AML-193 (cell line): Measurements from ENCODE around the gene C1orf74.

Source experiments
- DNase-seq, 2 experiments: peaks; one replicate each; lab custom pipeline; 2025; lab: John Stamatoyannopoulos, UW

Gene C1orf74

GRCh38 chr1:209769971-209770370 lies 14.4 kb downstream of the C1orf74 start:
- DNase-seq = peak; percentile 43

GRCh38 chr1:209769171-209769904 lies 15.0 kb downstream of the C1orf74 start:
- DNase-seq = peak; percentile 80 to 84

- DNase-seq = peak; percentile 56 to 69
These were observed 16.0 kb downstream of the C1orf74 start for GRCh38 chr1:209768354-209768774.

- DNase-seq = peak; percentile 55 to 63
These were observed 16.7 kb downstream of the C1orf74 start for GRCh38 chr1:209767706-209768105.

DNA sequence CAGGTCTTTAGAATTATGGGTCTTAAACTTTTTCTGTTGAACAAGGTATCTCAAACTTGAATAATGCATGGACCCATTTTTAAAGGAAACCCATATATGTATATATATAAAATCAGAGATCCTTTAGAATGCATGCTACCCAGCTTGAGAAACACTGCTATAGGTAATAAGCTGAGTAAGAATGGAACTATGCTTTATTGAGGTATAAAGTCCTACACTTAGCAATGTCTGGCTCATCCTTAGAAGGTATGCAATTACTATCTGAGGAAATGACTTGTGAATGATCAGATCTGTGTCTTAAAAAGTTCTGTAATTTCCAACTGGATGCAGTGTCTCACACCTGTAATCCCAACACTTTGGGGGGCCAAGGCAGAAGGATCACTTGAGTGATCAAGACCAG lies 17.3 kb downstream of the C1orf74 start:
- no peak for DNase-seq

- DNase-seq = peak; percentile 34 to 65
These were observed 18.3 kb downstream of the C1orf74 start for GRCh38 chr1:209766051-209766450.

- DNase-seq = no peak
These were observed 23.2 kb downstream of the C1orf74 start for GRCh38 chr1:209761011-209761635.

DNA sequence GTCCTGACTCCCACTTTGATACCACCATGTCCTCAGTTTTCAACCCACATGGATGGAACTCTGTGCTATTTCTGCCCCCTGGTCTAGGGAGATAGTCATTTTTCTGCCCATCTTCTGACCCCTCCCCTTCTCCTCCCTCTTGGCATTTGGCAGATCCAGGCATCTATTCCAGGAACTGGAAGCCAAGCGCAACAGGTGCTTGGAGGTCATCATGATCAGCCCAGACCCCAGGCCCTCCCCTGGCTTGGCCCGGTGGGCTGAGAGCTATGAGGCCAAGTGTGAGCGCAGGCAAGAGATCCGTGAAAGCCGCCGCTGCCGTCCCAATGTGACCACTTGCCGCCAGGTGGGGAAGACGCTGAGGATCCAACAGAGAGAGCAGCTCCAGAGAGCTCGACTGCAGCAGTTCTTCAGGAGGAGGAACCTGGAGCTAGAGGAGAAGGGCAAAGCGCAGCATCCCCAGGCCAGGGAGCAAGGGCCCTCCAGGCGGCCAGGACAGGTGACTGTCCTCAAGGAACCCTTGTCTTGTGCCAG lies 24.5 kb downstream of the C1orf74 start:
- DNase-seq = no peak

- no peak for DNase-seq
These were observed 26.0 kb downstream of the C1orf74 start for GRCh38 chr1:209758400-209758799.

GRCh38 chr1:209756615-209757445 lies 27.5 kb downstream of the C1orf74 start:
- peak; percentile 81 to 83 for DNase-seq

DNA sequence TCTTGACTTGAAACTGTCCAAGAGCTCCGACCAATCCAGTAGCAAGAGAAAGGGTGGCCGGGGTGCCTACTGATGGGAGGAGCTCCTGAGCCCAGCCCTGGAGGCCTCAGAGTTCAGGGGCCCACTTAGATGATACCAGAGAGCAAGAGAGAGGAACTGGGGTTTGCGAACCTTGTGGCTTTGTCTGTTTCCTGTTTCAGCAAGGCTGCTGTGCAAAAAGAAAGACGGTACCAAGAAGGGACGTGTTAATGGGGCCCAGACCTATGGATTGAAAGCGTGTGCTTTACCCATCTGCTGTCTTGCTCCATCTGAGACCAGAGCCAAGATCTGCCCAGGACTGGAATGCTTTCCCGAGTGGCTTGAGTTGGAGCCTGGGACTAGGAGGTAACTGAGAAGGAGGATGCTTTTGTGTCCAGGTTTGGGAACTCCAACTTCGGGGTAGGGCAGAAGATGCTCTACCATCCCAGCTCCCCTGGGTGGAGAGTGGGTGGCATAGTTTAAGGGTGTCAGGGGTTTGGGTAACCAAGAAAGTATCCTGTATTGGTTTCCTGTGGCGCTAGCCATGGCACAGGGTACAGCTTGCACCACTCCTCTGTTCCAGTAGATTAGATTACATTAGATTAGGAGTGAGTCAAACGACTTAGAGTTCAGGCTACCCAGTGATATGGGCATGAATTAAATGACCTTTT lies 28.3 kb downstream of the C1orf74 start, which contains the start of gene TRAF3IP3:
Gene TRAF3IP3 (plus strand): TSS at position 128 of the 689 bp plus-strand sequence. CDS start 3,987 bp downstream, outside the sequence.
- DNase-seq = peak; percentile 92 to 96

DNA sequence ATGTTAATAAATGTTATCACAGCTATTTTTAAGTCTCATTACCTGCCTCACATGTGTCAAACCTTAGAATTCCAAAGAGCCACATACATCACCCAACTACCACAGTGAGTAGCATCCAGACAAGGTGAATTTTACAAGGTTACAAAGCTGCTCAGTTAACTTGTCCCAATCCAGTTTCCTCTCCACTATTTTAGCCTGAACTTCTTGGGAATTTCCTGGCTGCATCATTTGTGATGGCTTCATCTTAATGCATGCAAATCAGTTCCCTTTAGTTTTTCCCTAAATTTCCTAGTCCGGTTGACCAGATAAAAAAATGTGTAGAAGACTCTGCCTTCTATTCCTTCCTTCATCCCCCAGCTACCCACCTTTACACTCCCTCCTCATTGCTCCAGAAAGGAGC lies 29.1 kb downstream of the C1orf74 start:
- no peak for DNase-seq

DNA sequence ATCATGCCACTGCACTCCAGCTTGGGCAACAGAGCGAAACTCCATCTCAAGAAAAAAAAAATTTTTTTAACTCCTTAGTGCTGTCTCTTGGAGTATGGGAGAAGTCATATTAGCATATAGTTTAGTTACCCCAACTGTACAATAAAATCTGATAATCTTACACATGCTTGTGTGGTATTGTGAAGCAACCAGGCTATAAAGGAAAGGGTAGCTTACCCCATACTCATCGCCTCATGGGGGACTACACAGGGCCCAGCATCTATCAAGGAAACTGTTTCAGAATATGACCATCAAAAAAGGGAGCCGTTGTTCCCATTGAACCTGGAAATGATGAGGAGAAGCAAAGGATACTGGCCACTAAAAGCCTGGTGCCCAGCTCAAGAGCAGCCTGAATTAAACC lies 31.5 kb downstream of the C1orf74 start:
- no peak for DNase-seq

DNA sequence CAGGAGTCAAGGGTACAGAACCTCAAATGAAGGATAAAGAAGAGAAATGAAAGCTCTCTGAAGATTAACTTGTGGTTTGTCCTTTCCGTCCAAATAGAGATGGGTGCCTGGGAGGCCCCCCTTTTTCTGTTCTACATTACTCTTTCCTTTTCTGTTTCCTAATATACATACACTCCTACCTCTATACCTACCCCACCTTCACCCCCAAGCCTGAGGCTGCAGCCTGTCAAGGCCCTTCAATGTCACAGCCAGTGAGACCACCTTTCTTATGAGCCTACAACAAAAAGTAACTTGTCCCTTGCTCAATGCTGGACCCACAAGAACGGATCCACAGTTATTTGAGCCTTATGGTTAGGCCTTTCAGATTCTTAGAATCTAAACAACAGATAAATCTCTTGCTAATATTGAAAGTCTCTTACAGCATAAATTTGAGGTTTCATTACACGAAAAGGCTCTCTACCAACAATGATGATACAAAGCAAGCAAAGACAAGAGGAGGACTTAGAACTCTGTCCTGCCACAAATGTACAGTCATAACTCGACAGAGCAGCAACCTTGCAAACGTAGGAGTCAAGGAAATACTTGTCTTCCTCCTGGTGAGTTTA lies 32.6 kb downstream of the C1orf74 start:
- no peak for DNase-seq

DNA sequence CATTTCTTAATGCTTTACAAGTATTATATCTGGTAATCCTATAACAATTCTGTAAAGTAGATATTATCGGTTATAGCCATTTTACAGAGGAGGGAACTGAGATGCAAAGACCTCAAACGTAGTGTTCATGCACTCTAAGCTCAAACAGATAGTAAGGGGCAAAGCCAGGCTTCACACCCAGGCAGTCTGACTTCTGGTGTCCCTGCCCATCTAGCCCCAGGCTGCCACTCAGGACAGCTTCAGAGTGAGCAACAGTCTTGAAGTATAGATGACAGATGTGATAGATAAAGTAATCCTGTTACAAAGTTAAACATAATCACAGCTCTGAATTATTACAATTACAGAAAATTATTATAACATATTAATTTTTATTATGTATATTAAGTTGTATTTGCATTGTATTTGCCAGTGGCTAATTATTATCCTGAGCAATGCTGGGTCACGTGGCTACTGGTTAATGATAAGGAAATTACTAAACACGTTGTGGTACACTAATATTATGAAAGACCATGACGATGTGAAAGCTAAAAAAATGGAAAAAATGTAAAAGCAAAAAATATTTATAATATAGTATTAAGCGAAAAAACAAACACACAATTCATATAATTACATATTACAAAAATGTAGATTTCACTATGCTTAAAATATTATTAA lies 34.6 kb downstream of the C1orf74 start:
- peak; percentile 48 to 58 for DNase-seq

- DNase-seq = no peak
These were observed 35.2 kb downstream of the C1orf74 start for GRCh38 chr1:209749205-209749604.

GRCh38 chr1:209748620-209749019 lies 35.7 kb downstream of the C1orf74 start:
- no peak for DNase-seq

DNA sequence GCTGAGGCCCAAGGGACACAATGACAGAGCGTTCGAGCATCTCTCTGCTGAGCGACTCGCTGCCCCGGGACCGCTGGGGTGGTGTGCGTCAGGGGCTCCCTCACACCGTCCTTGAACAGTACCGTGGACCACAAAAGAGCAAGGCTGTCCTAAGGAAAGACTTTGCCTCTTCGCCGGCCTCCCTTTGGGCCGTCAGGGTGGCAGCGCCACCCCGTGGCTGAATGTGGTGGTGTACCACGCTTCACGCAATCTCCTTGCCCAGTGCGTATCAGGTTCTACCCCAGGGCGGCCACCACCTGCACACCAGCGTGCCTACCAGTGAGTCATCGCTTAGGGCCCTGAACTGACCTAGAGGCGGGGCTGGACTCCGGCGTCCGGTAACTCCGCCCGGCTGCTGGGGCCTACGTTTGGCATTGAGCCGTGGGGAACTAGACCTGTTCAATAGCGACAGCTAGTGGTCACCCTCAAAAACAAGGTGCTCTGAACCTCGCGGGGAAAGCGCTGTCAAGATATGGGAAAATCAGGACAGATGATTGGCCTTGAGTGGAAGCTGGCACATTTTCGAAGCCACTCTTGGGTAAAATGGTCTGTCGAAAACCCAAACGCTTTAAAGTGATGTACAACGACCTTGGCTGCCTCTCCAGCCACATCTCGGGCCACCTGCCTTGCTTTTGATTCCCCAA lies 36.6 kb downstream of the C1orf74 start:
- DNase-seq = no peak

DNA sequence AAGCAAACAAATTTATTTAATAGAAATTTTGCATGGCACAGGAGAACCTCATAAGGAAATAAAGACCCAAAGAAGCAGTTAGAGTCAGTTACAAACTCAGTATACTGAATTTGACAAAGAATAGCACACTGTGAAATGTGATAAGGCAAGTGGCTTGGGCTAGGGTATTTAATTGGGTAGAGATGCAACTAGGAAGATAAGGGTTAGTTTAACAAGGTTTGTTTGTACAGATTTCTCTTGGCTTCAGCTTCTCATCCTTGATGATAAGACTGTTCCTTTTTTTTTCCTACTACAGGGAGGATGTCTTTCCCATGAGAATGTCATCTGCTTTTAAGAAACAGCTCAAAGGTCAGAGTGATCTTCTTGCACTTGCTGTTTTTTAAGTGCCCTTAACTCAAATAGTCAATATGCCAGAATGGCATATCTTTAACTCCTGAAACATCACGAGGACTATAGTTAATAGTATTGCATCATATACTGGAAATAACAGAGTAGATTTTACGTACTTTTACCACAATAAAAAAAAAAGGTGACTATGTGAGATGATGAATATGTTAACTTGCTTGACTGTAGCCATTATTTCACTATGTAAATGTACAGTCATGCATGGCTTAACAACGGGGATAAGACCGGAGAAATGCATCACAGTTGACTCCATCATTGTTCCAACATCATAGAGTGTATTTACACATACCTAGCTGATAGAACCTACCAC lies 37.8 kb downstream of the C1orf74 start:
- no peak for DNase-seq

DNA sequence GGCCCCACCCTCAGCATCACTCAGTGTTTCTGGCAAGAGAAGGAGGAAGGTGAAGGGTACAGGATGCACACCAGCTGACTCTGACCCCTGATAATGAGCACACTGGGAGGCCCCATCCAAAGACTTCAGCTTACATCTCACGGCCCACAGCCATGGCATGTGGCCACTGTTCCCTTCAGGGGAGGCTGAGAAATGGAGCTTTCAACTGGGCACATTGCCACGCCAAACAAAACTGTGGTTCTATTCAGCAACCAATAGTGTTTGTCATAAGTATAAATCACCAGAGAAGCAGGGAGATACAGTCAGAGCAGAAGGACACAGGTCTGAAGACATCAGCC lies 41.2 kb downstream of the C1orf74 start:
- no peak for DNase-seq
